Measurements from ENCODE around the gene YPEL3.

The YPEL3 gene

DNA sequence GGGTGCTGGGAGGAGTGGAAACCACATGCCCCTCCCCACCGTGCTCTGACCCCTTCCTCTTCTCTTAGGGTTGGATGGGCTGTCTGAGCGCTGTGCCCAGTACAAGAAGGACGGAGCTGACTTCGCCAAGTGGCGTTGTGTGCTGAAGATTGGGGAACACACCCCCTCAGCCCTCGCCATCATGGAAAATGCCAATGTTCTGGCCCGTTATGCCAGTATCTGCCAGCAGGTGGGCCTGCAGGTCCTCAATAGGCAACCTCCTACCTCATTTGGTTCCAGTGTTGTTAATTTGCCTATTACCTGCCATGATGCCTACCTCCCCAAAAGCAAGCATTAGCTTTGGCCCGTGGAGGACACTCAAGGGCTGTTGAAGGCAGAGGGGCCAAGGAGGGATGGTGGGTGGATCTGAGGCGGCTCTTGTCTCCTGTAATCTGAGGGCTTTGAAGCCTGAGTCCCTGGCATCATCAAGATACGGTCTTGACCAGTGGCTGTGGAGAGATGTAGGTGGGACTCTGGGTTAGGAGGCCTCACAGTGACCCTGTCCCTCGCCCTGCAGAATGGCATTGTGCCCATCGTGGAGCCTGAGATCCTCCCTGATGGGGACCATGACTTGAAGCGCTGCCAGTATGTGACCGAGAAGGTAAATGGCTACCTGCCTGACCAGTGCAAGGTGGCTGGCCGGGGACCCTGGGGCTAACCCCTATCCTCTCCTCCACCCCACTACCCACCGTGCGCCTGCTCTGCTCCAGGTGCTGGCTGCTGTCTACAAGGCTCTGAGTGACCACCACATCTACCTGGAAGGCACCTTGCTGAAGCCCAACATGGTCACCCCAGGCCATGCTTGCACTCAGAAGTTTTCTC is 27.0 kb downstream of the YPEL3 start:
- H3K4me1 ChIP-seq (ENCODE audit: control insufficient read depth in 1 of 2, insufficient read depth in 1 of 2, low read depth in 1 of 2, low read length in 1 of 2), result peaks cover 47 to 58% of the 10 kb centered on the region in 2 experiments
- no peaks in the 10 kb centered on the region for H3K27me3 ChIP-seq
- peak overlapping the region; percentile 66 for H3K27ac ChIP-seq
- peaks cover 71% of the 10 kb centered on the region for H3K36me3 ChIP-seq
- no peak overlapping the region for H3K4me3 ChIP-seq (ENCODE audit: low read depth in 1 of 2, low read length in 1 of 2)
- TF ChIP-seq CTCF (IDR thresholded peaks at IDR 0.05), result peak; percentile 74
- no peaks in the 10 kb centered on the region for H3K9me3 ChIP-seq

DNA sequence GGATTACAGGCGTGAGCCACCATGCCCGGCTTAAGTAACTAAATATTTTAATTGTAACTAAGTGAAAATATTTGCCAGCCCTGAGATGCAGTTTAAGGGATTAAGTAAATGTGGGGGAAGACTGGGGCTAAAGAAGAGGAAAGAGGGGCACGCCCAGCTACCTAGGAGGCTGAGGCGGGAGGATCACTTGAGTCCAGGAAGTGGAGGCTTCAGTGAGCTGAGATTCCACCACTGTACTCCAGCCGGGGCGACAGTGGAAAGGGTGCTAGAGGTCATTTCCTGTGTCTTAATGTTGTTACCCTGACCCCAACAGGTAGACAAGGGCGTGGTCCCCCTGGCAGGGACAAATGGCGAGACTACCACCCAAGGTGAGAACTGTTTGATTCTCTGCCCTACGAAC is 27.7 kb downstream of the YPEL3 start:
- Histone ChIP-seq H3K4me3 (ENCODE audit: low read depth in 1 of 2, low read length in 1 of 2) (peak overlapping the region in 1 of 2 experiments; percentile 96), H3K27ac (peak overlapping the region; percentile 66), H3K36me3 (peaks cover 64% of the 10 kb centered on the region), H3K27me3 (no peaks in the 10 kb centered on the region), H3K4me1 (ENCODE audit: control insufficient read depth in 1 of 2, insufficient read depth in 1 of 2, low read depth in 1 of 2, low read length in 1 of 2) (peaks cover 54 to 65% of the 10 kb centered on the region in 2 experiments), H3K9me3 (no peaks in the 10 kb centered on the region)
- no peak for TF ChIP-seq CTCF (IDR thresholded peaks at IDR 0.05)

- no peaks in the 10 kb centered on the region for H3K27me3 ChIP-seq
- H3K36me3 ChIP-seq, result peaks cover 57% of the 10 kb centered on the region
- H3K27ac ChIP-seq, result peak overlapping the region; percentile 99
- H3K4me1 ChIP-seq (ENCODE audit: control insufficient read depth in 1 of 2, insufficient read depth in 1 of 2, low read depth in 1 of 2, low read length in 1 of 2), result peaks cover 58 to 69% of the 10 kb centered on the region in 2 experiments
- peak overlapping the region; percentile 96 to 100 for H3K4me3 ChIP-seq (ENCODE audit: low read depth in 1 of 2, low read length in 1 of 2)
- no peak for TF ChIP-seq CTCF (IDR thresholded peaks at IDR 0.05)
- no peaks in the 10 kb centered on the region for H3K9me3 ChIP-seq
Observed at GRCh38 chr16:30067584-30067916, 28.5 kb downstream of the YPEL3 start.

DNA sequence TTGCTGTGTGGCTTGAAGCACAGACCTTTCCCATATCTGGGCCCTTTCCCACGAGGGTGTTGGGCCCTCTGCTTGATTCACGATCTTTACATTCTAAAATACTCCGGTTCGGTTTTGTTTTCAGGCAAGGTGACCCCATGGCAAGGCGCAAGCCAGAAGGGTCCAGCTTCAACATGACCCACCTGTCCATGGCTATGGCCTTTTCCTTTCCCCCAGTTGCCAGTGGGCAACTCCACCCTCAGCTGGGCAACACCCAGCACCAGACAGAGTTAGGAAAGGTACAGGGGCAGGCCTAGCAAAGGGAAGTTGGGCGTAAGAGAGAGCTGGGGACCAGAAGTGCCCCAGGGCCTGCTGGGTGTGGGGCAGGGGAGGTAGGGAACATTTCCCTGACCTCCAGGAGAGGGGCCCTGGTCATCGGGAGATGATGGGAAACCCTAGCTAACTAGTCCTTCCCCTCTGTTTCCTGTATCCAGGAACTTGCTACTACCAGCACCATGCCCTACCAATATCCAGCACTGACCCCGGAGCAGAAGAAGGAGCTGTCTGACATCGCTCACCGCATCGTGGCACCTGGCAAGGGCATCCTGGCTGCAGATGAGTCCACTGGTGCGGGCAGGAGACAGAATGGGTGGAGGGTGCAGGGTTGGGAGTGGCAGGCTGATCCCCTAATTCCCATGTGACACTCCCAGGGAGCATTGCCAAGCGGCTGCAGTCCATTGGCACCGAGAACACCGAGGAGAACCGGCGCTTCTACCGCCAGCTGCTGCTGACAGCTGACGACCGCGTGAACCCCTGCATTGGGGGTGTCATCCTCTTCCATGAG is 29.0 kb downstream of the YPEL3 start:
- Histone ChIP-seq H3K4me3 (ENCODE audit: low read depth in 1 of 2, low read length in 1 of 2) (peak overlapping the region; percentile 96 to 100), H3K9me3 (no peaks in the 10 kb centered on the region), H3K27ac (peak overlapping the region; percentile 99), H3K27me3 (no peaks in the 10 kb centered on the region), H3K4me1 (ENCODE audit: control insufficient read depth in 1 of 2, insufficient read depth in 1 of 2, low read depth in 1 of 2, low read length in 1 of 2) (peaks cover 58 to 69% of the 10 kb centered on the region in 2 experiments), H3K36me3 (peaks cover 51% of the 10 kb centered on the region)
- no peak for TF ChIP-seq CTCF (IDR thresholded peaks at IDR 0.05)

GRCh38 chr16:30065943-30066760 is 29.9 kb downstream of the YPEL3 start:
- Histone ChIP-seq H3K4me3 (ENCODE audit: low read depth in 1 of 2, low read length in 1 of 2) (peak overlapping the region; percentile 96 to 100), H3K27me3 (no peaks in the 10 kb centered on the region), H3K36me3 (peaks cover 43% of the 10 kb centered on the region), H3K9me3 (no peaks in the 10 kb centered on the region), H3K27ac (peak overlapping the region; percentile 99), H3K4me1 (ENCODE audit: control insufficient read depth in 1 of 2, insufficient read depth in 1 of 2, low read depth in 1 of 2, low read length in 1 of 2) (peaks cover 58 to 69% of the 10 kb centered on the region in 2 experiments)
- TF ChIP-seq CTCF (IDR thresholded peaks at IDR 0.05), result no peak
